ENCODE results near the gene ST6GAL1. TPM values are rescaled to one million over a fixed set of nuclear protein-coding genes. Genes with fewer than 3 reads are reported as not detected.

Gene ST6GAL1
- total RNA-seq, 4 donors from 2014 or later = 11.1 to 29.8 (median 18.6) TPM

DNA sequence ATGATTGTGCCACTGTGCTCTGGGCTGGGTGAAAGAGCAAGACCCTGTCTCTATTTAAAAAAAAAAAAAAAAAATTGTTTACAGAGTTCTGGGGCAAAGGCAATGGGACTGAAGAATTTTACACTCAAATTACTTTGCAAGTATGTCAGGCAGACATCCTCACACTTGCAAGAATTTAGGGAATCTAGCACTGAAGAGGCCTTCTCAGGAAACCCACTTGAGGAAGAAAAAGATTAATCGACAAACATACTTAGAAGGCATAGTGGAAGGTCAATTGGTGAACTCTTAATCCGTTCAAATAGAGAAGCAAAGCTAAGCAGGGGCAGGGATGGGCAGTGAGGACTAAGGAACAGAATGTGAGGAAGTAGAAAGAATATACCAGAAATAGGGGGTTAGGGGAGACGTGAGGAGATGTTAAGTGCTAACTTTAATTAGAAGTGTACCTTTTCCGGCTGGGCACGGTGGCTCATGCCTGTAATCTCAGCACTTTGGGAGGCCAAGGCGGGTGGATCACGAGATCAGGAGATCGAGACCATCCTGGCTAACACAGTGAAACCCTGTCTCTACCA lies 15.0 kb downstream of the ST6GAL1 start:
- in situ Hi-C loops (cut with MboI; ENCODE audit: low sequenced_read_pairs in 4 of 4) (no loop called here), intact Hi-C loops (cut with DNase I; ENCODE audit: low total_unique reads) (no loop called here)
- no peak for TF ChIP-seq POLR2A (IDR thresholded peaks at IDR 0.05)
- TF ChIP-seq, protein P1, sequence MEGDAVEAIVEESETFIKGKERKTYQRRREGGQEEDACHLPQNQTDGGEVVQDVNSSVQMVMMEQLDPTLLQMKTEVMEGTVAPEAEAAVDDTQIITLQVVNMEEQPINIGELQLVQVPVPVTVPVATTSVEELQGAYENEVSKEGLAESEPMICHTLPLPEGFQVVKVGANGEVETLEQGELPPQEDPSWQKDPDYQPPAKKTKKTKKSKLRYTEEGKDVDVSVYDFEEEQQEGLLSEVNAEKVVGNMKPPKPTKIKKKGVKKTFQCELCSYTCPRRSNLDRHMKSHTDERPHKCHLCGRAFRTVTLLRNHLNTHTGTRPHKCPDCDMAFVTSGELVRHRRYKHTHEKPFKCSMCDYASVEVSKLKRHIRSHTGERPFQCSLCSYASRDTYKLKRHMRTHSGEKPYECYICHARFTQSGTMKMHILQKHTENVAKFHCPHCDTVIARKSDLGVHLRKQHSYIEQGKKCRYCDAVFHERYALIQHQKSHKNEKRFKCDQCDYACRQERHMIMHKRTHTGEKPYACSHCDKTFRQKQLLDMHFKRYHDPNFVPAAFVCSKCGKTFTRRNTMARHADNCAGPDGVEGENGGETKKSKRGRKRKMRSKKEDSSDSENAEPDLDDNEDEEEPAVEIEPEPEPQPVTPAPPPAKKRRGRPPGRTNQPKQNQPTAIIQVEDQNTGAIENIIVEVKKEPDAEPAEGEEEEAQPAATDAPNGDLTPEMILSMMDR (IDR thresholded peaks at IDR 0.05 in 4 of 5, conservative IDR thresholded peaks at IDR 0.05 in 1 of 5) = no peak
- Histone ChIP-seq H3K4me1 (peaks cover 51 to 57% of the 10 kb centered on the region in 2 donors), H3K36me3 (no peaks in the 10 kb centered on the region), H3K27ac (no peak overlapping the region), H3K4me3 (no peak overlapping the region), H3K27me3 (no peaks in the 10 kb centered on the region), H3K9me3 (no peaks in the 10 kb centered on the region)
- DNase-seq = no peak
- ATAC-seq = no peak

DNA sequence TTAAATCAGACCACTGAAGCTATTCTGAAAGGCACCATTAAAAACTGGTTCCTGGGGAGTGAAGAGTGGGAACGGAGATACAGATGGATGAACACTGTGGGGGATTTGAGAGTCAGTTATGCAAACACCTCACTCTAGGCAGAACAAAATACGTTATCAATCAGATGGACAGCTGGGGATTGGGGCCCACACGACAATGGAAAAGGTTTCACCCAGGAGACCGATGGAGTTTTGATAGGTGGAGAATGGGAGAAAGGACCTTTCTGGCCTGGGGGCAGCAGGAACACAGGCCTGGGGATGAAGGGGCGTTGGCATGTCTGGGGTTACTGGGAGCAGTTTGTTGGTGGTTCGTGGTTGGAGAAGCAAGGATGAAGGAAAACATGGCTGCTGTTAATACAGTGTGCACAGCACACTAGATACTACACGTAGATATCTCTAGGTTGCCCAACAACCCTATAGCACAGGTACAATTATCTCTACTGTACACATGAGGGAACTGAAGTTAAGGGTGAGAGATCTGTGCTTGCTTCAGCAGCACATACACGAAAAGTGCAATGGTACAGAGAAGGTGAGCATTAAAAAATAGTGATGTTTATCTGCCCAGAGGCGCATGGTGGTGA lies 16.5 kb downstream of the ST6GAL1 start:
- intact Hi-C loops (cut with DNase I; ENCODE audit: low total_unique reads) (no loop called here), in situ Hi-C loops (cut with MboI; ENCODE audit: low sequenced_read_pairs in 4 of 4) (no loop called here)
- H3K36me3 ChIP-seq = no peaks in the 10 kb centered on the region
- no peak overlapping the region for H3K4me3 ChIP-seq
- H3K27me3 ChIP-seq = no peaks in the 10 kb centered on the region
- no peak for ATAC-seq
- peak overlapping the region in 1 of 4 donors; percentile 21 for H3K27ac ChIP-seq
- no peak for DNase-seq
- no peaks in the 10 kb centered on the region for H3K9me3 ChIP-seq
- no peak for TF ChIP-seq POLR2A (IDR thresholded peaks at IDR 0.05)
- TF ChIP-seq, protein P1 (IDR thresholded peaks at IDR 0.05 in 4 of 5, conservative IDR thresholded peaks at IDR 0.05 in 1 of 5) = no peak
- H3K4me1 ChIP-seq = peaks cover 36 to 41% of the 10 kb centered on the region in 2 donors

DNA sequence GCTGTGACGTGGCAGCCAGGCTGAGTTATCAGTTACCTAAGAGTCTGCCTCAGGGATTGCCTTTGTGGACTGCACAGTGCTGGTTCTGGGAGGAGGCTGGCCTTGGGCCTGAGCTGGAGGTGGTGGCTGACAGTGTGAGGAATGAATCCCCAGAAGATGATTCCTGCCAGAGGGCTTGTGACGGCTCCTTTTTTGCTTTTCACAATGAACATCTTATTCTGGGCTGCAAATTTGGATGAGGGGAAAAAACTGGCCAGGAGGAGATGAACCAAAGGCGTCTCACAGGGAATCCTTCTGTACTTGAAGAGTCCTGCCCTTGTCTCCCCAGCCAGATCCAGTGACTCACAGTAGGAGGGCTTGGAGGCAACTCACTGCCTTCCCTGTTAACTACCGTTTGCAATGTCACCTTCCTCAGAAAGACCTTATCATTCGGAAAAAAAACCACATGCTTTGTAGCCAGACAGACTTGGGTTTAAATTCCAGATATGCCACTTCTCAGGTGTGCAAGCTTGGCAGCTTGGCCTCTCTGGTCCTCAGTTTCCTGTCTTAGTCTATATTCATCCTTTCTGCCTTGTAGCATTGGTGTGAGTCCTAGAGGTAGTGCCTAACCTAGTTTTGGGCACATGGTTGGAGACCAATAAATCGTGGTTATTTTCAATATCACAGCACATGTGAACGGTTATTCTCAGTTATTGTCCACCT lies 19.1 kb downstream of the ST6GAL1 start:
- intact Hi-C loops (cut with DNase I; ENCODE audit: low total_unique reads) (no loop called here), in situ Hi-C loops (cut with MboI; ENCODE audit: low sequenced_read_pairs in 4 of 4) (no loop called here)
- no peaks in the 10 kb centered on the region for H3K9me3 ChIP-seq
- DNase-seq (no peak), ATAC-seq (peak; percentile 19 to 41)
- peaks cover 24 to 33% of the 10 kb centered on the region in 2 donors for H3K4me1 ChIP-seq
- H3K27me3 ChIP-seq = no peaks in the 10 kb centered on the region
- H3K36me3 ChIP-seq = no peaks in the 10 kb centered on the region
- TF ChIP-seq, protein P1 (IDR thresholded peaks at IDR 0.05 in 4 of 5, conservative IDR thresholded peaks at IDR 0.05 in 1 of 5) = no peak
- TF ChIP-seq POLR2A (IDR thresholded peaks at IDR 0.05) = no peak
- no peak overlapping the region for H3K4me3 ChIP-seq
- H3K27ac ChIP-seq = peak overlapping the region; percentile 64 to 77 (median 71)

DNA sequence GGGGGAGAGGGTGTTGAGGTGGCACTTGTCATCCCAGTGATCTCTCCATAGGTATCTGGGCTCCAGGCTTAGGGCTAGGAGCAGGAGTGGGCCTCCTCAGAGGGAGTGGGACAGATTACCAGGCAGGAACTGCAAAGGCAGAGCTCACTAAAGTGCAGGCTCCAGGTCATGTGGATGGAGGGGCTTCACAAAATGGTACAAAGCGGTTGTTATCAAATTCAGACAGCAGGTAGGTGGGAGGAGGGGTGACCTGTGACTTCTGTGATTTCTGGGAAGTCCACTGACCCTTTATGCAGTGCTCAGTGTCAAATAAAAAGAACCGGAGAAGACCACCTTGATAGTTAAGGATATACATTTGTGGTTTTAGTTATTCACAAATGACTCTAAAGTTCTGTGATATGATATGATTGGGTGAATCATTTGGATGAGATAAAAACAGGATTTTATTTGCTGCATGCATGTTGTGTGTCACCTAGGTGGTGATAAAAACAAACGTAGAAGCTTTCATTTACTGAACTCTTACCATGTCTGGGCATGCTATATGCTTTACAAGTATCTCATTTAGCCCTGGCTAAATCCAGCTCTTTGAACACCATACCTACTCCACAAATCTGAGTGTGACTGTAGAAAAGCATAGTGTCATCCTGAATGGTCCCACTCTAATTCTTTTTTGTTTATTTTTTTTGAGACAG lies 20.2 kb downstream of the ST6GAL1 start:
- H3K9me3 ChIP-seq = no peaks in the 10 kb centered on the region
- intact Hi-C loops (cut with DNase I; ENCODE audit: low total_unique reads) (no loop called here), in situ Hi-C loops (cut with MboI; ENCODE audit: low sequenced_read_pairs in 4 of 4) (no loop called here)
- no peak for DNase-seq
- peaks cover 24 to 33% of the 10 kb centered on the region in 2 donors for H3K4me1 ChIP-seq
- H3K4me3 ChIP-seq = no peak overlapping the region
- no peaks in the 10 kb centered on the region for H3K27me3 ChIP-seq
- peak overlapping the region in 3 of 4 donors; percentile 69 to 77 (median 73) for H3K27ac ChIP-seq
- ATAC-seq = no peak
- no peaks in the 10 kb centered on the region for H3K36me3 ChIP-seq
- TF ChIP-seq POLR2A (IDR thresholded peaks at IDR 0.05) = no peak
- TF ChIP-seq, protein P1 (IDR thresholded peaks at IDR 0.05 in 4 of 5, conservative IDR thresholded peaks at IDR 0.05 in 1 of 5) = no peak

All from gastrocnemius medialis (tissue), 4 donors.